ENCODE measurements around the gene PHF2. TPM values are rescaled to one million over a fixed set of nuclear protein-coding genes. Genes with fewer than 3 reads are reported as not detected.

The PHF2 gene
- total RNA-seq, 1 donor from 2014 or later, result 40.3 TPM

DNA sequence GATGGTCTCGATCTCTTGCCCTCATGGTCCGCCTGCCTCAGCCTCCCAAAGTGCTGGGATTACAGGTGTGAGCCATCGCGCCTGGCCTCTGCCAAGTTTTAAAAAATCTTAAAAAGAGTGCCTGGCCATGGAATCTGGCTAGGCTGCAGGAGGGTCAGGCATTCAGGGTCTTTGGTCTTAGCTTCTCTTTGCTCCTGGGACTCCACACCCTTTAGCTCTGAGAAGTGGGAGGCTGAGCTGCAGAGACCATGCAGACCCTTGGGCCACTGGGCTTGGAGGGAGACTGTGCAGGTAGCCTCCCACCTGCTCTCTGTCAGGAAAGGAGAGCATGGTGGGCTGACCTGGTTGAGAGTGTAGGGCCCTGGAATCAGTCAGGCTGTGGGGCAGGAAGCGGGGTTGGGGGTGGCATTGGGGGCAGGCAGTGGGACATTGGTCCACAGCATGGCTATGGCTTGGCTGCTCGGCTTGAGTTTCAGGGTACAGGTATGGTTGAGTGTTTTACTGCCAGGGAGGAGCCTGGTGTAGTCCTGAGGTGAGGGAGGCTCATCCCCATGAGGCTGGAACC, 20.8 kb downstream of the PHF2 start:
- no peak overlapping the region for H3K4me3 Mint-ChIP-seq (ENCODE audit: unreplicated experiment)
- H3K27ac Mint-ChIP-seq (ENCODE audit: unreplicated experiment), result no peak overlapping the region
- TF ChIP-seq, protein P1, sequence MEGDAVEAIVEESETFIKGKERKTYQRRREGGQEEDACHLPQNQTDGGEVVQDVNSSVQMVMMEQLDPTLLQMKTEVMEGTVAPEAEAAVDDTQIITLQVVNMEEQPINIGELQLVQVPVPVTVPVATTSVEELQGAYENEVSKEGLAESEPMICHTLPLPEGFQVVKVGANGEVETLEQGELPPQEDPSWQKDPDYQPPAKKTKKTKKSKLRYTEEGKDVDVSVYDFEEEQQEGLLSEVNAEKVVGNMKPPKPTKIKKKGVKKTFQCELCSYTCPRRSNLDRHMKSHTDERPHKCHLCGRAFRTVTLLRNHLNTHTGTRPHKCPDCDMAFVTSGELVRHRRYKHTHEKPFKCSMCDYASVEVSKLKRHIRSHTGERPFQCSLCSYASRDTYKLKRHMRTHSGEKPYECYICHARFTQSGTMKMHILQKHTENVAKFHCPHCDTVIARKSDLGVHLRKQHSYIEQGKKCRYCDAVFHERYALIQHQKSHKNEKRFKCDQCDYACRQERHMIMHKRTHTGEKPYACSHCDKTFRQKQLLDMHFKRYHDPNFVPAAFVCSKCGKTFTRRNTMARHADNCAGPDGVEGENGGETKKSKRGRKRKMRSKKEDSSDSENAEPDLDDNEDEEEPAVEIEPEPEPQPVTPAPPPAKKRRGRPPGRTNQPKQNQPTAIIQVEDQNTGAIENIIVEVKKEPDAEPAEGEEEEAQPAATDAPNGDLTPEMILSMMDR (IDR thresholded peaks at IDR 0.05), result no peak
- no peak for DNase-seq (ENCODE audit: extremely low spot score, unreplicated experiment)
- H3K9me3 Mint-ChIP-seq (ENCODE audit: unreplicated experiment), result no peaks in the 10 kb centered on the region
- H3K4me1 Mint-ChIP-seq (ENCODE audit: unreplicated experiment), result peaks cover 34% of the 10 kb centered on the region
- peaks cover 2% of the 10 kb centered on the region for H3K36me3 Mint-ChIP-seq (ENCODE audit: unreplicated experiment)
- H3K27me3 Mint-ChIP-seq (ENCODE audit: unreplicated experiment), result no peaks in the 10 kb centered on the region

DNA sequence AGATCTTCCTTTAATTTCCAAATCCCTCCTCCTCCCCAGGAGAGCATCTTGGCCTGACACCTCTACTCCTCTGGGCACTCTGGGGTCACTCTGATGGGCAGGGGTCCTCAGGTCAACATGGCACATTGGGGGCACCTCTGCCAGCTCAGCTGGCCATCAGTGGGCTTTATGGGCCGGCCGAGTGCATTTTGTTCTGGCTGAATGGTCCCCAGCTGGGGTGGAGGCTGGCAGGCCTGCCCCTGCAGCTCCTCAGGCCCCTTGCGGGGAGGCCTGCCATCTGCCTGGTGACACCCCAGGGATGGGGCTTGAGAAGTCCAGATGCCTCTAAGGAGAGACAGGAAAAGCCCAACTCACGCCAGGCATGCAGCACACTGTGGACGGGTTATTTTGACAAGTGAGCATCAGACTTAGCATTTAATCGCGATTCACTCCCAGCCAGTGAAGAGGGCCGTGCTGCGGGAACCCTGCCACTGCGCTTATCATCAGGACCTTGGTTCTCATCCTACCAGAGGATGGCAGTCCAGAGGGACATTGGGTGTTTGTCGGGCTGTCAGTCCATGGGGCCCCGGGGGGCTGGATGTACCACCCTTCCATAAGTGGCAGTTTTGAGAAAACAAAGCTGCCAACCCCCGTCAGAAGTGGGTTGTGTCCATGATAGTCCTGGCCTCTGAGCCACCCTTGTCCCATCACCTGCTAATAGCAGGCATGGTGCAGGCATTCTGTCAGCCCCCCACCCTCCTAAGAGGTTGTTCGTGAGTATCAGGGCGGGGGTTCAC, 21.7 kb downstream of the PHF2 start:
- Mint-ChIP-seq H3K36me3 (ENCODE audit: unreplicated experiment) (peaks cover 2% of the 10 kb centered on the region), H3K9me3 (ENCODE audit: unreplicated experiment) (no peaks in the 10 kb centered on the region), H3K4me1 (ENCODE audit: unreplicated experiment) (peaks cover 35% of the 10 kb centered on the region), H3K27ac (ENCODE audit: unreplicated experiment) (no peak overlapping the region), H3K4me3 (ENCODE audit: unreplicated experiment) (no peak overlapping the region), H3K27me3 (ENCODE audit: unreplicated experiment) (no peaks in the 10 kb centered on the region)
- TF ChIP-seq, protein P1 (IDR thresholded peaks at IDR 0.05), result no peak
- DNase-seq (ENCODE audit: extremely low spot score, unreplicated experiment), result no peak

DNA sequence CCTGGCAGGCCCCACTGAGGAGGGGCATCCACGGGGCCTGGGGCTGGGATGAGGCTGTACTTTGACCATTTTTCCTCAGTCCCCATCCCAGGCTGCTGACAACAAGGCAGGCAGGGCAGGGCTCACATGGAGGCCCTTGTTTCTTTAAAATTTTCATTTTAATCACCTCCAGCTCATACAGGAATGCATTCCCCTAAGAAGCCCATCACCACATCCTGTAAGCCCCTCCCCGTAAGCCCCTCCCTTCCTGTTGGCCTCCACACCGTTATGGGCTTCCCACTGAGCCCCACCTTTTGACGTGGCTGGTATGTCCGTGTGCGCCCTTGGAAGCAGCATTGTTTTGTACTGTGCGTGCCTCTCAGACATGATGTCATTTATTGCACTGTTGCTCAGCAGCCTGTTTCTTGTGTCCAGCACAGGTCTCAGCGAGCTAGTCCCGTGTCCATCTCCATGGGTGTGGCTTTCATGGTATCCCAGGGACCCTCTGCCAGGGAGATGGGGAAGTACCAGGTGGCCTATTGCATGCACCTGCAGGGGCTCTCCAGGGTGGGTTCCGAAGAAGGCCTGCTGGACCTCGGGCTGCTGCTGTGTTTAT, 22.4 kb downstream of the PHF2 start:
- TF ChIP-seq, protein P1 (IDR thresholded peaks at IDR 0.05), result no peak
- no peak for DNase-seq (ENCODE audit: extremely low spot score, unreplicated experiment)
- Mint-ChIP-seq H3K27ac (ENCODE audit: unreplicated experiment) (no peak overlapping the region), H3K36me3 (ENCODE audit: unreplicated experiment) (peaks cover 2% of the 10 kb centered on the region), H3K4me1 (ENCODE audit: unreplicated experiment) (peaks cover 30% of the 10 kb centered on the region), H3K9me3 (ENCODE audit: unreplicated experiment) (no peaks in the 10 kb centered on the region), H3K27me3 (ENCODE audit: unreplicated experiment) (no peaks in the 10 kb centered on the region), H3K4me3 (ENCODE audit: unreplicated experiment) (no peak overlapping the region)

DNA sequence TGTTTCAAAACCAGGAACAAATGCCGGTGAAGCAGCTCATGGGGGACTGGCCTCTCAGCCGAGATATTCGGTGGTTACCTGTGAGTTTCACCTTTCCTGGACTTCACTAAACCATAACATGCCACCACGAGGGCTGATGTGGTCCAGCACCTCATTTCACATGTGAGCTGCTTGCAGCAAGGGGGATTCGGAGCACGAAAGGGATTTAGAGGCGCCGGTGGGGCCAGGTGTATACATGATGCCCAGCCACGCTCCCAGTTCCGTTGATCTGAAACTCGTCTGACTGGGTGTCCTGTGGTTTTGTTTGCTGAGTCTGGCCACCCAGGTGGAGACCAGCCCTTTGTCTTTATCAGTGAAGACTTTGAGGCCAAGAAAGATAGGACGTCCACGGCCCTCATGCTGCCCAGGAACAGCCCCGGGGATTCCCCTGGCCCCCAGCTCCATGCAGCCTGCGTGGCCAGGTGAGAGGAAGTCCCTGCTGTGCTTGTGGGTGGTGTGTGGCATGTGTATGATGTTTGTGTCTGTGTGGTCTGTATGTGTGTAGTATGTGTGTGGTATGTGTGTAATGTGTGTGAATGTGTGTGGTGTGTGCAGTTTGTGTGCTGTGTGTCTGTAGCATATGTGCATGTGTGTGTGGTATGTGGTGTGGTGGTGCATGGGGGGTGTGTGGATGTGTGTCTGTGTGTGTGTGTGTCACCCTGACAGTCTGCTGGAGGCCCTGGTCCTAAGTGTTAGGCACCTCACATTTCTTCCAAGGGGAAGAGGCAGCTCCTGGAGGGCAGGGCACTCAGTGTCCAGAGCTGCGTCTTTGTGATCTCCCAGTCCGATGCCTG, 23.4 kb downstream of the PHF2 start:
- no peaks in the 10 kb centered on the region for H3K27me3 Mint-ChIP-seq (ENCODE audit: unreplicated experiment)
- TF ChIP-seq, protein P1 (IDR thresholded peaks at IDR 0.05), result no peak
- H3K4me3 Mint-ChIP-seq (ENCODE audit: unreplicated experiment), result no peak overlapping the region
- peaks cover 2% of the 10 kb centered on the region for H3K9me3 Mint-ChIP-seq (ENCODE audit: unreplicated experiment)
- H3K36me3 Mint-ChIP-seq (ENCODE audit: unreplicated experiment), result peaks cover 2% of the 10 kb centered on the region
- H3K27ac Mint-ChIP-seq (ENCODE audit: unreplicated experiment), result no peak overlapping the region
- no peak for DNase-seq (ENCODE audit: extremely low spot score, unreplicated experiment)
- H3K4me1 Mint-ChIP-seq (ENCODE audit: unreplicated experiment), result peaks cover 28% of the 10 kb centered on the region

All from osteocyte (in vitro differentiated cells).